ENCODE measurements around the gene COL27A1. TPM values are rescaled to one million over a fixed set of nuclear protein-coding genes. Genes with fewer than 3 reads are reported as not detected.

The COL27A1 gene
- total and polyA plus RNA-seq, 2 donors (not counting 3 experiments of a cell fraction or from before 2014, with no cell fraction given): 14.7 to 49.1 TPM

GRCh38 chr9:114167591-114168091, 12.3 kb downstream of the COL27A1 start:
- H3K4me3 ChIP-seq (replicated peaks in 1 of 3; ENCODE audit: insufficient read depth in 1 of 3, low read depth in 1 of 3, low read length in 3 of 3): no peak overlapping the region
- H4K20me1 ChIP-seq (replicated peaks; ENCODE audit: control insufficient read depth, extremely low read depth, insufficient read depth, low read length): no peaks in the 10 kb centered on the region
- BruUV-seq (replicated peaks): no TSS peak
- ChIA-PET CTCF (interaction anchor here (0.5 to 0.9 kb wide), 2 partner anchors 60 to 903 kb away, joined by 3 to 4 read pairs; no protein-coding TSS in a partner anchor), POLR2A (no interaction called here)
- dilution Hi-C loops (cut with MboI; ENCODE audit: extremely low pct_ligation_motif_present, low sequenced_read_pairs) (no loop called here), intact Hi-C loops (cut with micrococcal nuclease) (no loop called here)
- H3K36me3 ChIP-seq (ENCODE audit: control insufficient read depth in 2 of 2, extremely low read depth in 1 of 2, insufficient read depth in 2 of 2, low read length in 2 of 2): peaks cover 0 to 7% of the 10 kb centered on the region in 2 experiments
- H3K27ac ChIP-seq (ENCODE audit: insufficient read depth, low read depth, low read length): no peak overlapping the region
- H3K9me1 ChIP-seq (replicated peaks; ENCODE audit: control insufficient read depth, extremely low read depth, insufficient read depth, low read length): no peaks in the 10 kb centered on the region
- no peak for FAIRE-seq
- H3K4me1 ChIP-seq (ENCODE audit: control insufficient read depth, extremely low read depth, insufficient read depth, low read length): peaks cover 2% of the 10 kb centered on the region
- H3K9ac ChIP-seq (replicated peaks; ENCODE audit: extremely low read depth, insufficient read depth, low read length): no peak overlapping the region
- no peak for DNase-seq (ENCODE audit: low read depth, low spot score)
- peaks cover 6% of the 10 kb centered on the region for H3K79me2 ChIP-seq (ENCODE audit: control insufficient read depth, insufficient read depth, low read length)
- no peaks in the 10 kb centered on the region for H3K9me3 ChIP-seq (replicated peaks; ENCODE audit: control insufficient read depth, insufficient read depth, low read length)
- no peak for TF ChIP-seq MAX (IDR thresholded peaks at IDR 0.05; ENCODE audit: insufficient read depth, insufficient read length)
- no peak for TF ChIP-seq POLR2A (IDR thresholded peaks at IDR 0.05; ENCODE audit: low read depth, low read length)
- TF ChIP-seq FOS (IDR thresholded peaks at IDR 0.05; ENCODE audit: borderline replicate concordance, insufficient read depth, low read length): no peak
- TF ChIP-seq EZH2 (IDR thresholded peaks at IDR 0.05; ENCODE audit: borderline replicate concordance, low read depth, low read length, severe bottlenecking): no peak
- no peak for TF ChIP-seq GATA2 (IDR thresholded peaks at IDR 0.05; ENCODE audit: insufficient read depth, insufficient read length, low read depth, low read length)
- TF ChIP-seq POLR2AphosphoS5 (IDR thresholded peaks at IDR 0.05; ENCODE audit: insufficient read depth, low read depth, low read length): no peak
- no peak for TF ChIP-seq CTCF (IDR thresholded peaks at IDR 0.05; ENCODE audit: extremely low read depth in 1 of 2, insufficient read depth in 1 of 2, low read depth in 1 of 2, low read length in 2 of 2)
- no peak for TF ChIP-seq JUN (IDR thresholded peaks at IDR 0.05; ENCODE audit: borderline replicate concordance, insufficient read depth, insufficient read length, low read depth)
- TF ChIP-seq MYC (IDR thresholded peaks at IDR 0.05; ENCODE audit: low read depth, low read length): no peak
- H3K27me3 ChIP-seq (ENCODE audit: control insufficient read depth in 2 of 2, insufficient read depth in 2 of 2, low read length in 2 of 2): no peaks in the 10 kb centered on the region
- no peak overlapping the region for H3K4me2 ChIP-seq (ENCODE audit: insufficient read depth, low read length)
- H2AFZ ChIP-seq (ENCODE audit: low read depth, low read length): no peak overlapping the region

Measured in endothelial cell of umbilical vein (primary cell).